Measurements from ENCODE around the gene ARHGEF16. TPM values are rescaled to one million over a fixed set of nuclear protein-coding genes. Genes with fewer than 3 reads are reported as not detected.

Gene ARHGEF16
- total RNA-seq, 2 donors from 2014 or later = 17.1 to 22.1 TPM

DNA sequence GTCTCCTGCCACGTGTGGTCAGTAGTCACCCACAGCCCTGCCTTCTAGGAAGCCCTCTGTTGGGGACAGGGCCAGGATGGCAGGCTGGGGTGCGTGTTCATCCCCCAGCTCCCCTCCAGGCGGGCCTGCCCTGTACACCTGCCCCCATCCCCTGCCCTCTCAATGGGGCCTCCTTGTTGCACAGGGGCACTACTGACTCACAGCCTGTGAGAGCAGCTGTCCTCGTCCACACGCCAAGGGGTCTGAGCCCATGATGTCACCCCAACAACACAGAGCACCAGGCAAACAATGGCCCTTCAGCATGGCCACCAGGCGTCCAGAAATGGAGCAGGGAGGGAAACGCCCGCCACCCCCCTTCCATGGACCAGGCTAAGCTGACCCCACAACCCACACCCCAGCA, 64.3 kb downstream of the ARHGEF16 start:
- 91 to 93% methylated on average over 7 to 8 of the region's 8 CpGs for WGBS, 2 donors
- Histone ChIP-seq H3K36me3 (replicated peaks in 1 of 2; ENCODE audit: insufficient read depth in 1 of 2, low read depth in 2 of 2) (no peaks in the 10 kb centered on the region), H3K9me3 (no peaks in the 10 kb centered on the region), H3K27me3 (no peaks in the 10 kb centered on the region), H3K4me3 (no peak overlapping the region), H3K4me1 (no peaks in the 10 kb centered on the region), H3K27ac (no peak overlapping the region)
- intact Hi-C loops (cut with DNase I) = no loop called here
- TF ChIP-seq, protein P1, sequence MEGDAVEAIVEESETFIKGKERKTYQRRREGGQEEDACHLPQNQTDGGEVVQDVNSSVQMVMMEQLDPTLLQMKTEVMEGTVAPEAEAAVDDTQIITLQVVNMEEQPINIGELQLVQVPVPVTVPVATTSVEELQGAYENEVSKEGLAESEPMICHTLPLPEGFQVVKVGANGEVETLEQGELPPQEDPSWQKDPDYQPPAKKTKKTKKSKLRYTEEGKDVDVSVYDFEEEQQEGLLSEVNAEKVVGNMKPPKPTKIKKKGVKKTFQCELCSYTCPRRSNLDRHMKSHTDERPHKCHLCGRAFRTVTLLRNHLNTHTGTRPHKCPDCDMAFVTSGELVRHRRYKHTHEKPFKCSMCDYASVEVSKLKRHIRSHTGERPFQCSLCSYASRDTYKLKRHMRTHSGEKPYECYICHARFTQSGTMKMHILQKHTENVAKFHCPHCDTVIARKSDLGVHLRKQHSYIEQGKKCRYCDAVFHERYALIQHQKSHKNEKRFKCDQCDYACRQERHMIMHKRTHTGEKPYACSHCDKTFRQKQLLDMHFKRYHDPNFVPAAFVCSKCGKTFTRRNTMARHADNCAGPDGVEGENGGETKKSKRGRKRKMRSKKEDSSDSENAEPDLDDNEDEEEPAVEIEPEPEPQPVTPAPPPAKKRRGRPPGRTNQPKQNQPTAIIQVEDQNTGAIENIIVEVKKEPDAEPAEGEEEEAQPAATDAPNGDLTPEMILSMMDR (IDR thresholded peaks at IDR 0.05) = no peak
- no peak for TF ChIP-seq POLR2A (IDR thresholded peaks at IDR 0.05)
- ATAC-seq = no peak
- no peak for DNase-seq

DNA sequence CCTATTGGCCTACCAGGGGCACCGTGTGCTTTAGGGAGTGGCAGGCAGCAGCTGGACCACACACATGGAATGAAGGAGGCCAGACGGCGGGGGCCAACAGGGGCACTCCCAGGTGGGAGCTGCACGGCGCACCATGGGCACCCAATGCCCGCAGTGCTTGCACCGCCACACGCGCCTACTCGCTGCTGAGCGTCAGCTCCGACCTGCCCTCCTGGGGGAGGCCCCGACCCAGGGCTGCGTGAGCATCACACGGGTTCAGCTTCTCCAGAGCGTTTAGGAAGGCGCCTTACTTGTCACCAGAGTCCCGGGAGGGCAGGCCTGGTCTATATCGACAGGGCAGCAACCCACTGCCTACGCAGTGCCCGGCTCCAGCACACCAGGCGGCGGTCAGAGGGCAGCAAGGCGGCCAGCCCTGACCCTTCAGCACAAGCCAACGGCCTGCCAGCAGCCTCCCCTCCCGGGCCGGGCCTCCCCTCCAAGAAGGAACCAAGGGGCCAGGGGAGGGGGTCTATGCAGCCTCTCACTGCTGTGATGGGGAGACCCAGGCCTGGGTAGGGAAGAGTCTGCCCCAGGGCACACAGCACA, 64.9 kb downstream of the ARHGEF16 start:
- no peak for ATAC-seq
- intact Hi-C loops (cut with DNase I) = no loop called here
- TF ChIP-seq, protein P1 (IDR thresholded peaks at IDR 0.05) = no peak
- TF ChIP-seq POLR2A (IDR thresholded peaks at IDR 0.05) = no peak
- Histone ChIP-seq H3K4me3 (no peak overlapping the region), H3K27me3 (no peaks in the 10 kb centered on the region), H3K27ac (no peak overlapping the region), H3K9me3 (no peaks in the 10 kb centered on the region), H3K4me1 (no peaks in the 10 kb centered on the region), H3K36me3 (replicated peaks in 1 of 2; ENCODE audit: insufficient read depth in 1 of 2, low read depth in 2 of 2) (no peaks in the 10 kb centered on the region)
- DNase-seq = no peak
- WGBS, 2 donors = 80 to 91% methylated on average over 1 to 8 of the region's 27 CpGs

DNA sequence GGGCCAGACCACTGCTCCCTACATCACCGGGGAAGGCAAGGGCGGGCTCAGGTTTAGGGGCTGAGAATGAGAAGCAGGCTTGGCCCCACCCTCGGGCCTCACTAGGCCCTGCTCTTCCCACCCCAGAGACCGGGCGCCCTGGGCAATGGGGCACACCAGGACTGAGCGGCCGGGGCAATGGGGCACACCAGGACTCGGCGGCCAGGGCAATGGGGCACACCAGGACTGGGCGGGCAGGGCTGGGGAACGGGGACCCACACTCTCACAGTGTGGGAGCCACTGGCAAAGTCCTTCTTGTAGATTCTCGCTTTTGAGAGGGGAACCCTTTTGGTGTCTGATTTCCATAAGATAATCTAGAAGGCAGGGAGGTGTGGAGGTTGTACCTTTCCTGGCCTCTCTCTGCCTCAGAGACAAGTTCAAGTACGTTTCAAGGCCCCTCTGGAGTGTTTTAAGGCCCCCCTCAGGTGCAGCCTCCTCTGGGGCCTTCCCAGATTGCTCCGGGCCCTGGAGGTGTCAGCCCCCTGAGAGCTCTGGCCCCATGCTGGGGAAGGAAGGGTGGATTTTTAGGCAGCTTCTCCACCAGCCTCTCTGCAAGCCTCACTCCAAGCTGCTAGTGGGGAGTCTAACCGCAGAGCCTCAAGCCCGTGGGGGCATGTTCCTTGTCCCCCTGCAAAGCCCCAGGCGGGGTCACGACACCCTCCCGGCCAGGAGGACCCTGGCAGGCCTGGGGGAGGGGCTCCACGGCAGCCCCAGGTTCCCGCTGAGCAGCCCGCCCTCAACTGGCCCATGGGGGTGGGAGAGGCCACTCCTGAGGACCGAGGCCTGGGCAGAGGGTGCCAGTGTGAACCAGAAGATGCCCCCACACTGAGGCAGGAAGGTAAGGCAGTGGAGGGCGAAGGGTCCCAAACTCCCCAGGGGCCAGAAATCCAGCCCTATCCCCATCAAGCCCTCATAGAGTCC, 66.2 kb downstream of the ARHGEF16 start:
- Histone ChIP-seq H3K4me3 (no peak overlapping the region), H3K9me3 (no peaks in the 10 kb centered on the region), H3K36me3 (replicated peaks in 1 of 2; ENCODE audit: insufficient read depth in 1 of 2, low read depth in 2 of 2) (no peaks in the 10 kb centered on the region), H3K4me1 (no peaks in the 10 kb centered on the region), H3K27ac (no peak overlapping the region), H3K27me3 (no peaks in the 10 kb centered on the region)
- DNase-seq = no peak
- no peak for ATAC-seq
- intact Hi-C loops (cut with DNase I) = no loop called here
- 75 to 83% methylated on average over 15 to 19 of the region's 24 CpGs for WGBS, 2 donors
- TF ChIP-seq, protein P1 (IDR thresholded peaks at IDR 0.05) = no peak
- no peak for TF ChIP-seq POLR2A (IDR thresholded peaks at IDR 0.05)

- no peaks in the 10 kb centered on the region for H3K27me3 ChIP-seq
- WGBS, 2 donors = 90% methylated on average over 16 of the region's 16 CpGs; no CpG with 5 or more reads in 1 of the 2 donors
- intact Hi-C loops (cut with DNase I) = no loop called here
- H3K4me1 ChIP-seq = no peaks in the 10 kb centered on the region
- no peak overlapping the region for H3K27ac ChIP-seq
- H3K36me3 ChIP-seq (replicated peaks in 1 of 2; ENCODE audit: insufficient read depth in 1 of 2, low read depth in 2 of 2) = no peaks in the 10 kb centered on the region
- ATAC-seq (no peak), DNase-seq (no peak)
- no peaks in the 10 kb centered on the region for H3K9me3 ChIP-seq
- TF ChIP-seq, protein P1 (IDR thresholded peaks at IDR 0.05) = no peak
- no peak for TF ChIP-seq POLR2A (IDR thresholded peaks at IDR 0.05)
- H3K4me3 ChIP-seq = no peak overlapping the region
These were observed 67.0 kb downstream of the ARHGEF16 start for GRCh38 chr1:3521426-3521825.

Measured in body of pancreas (tissue), 4 donors.